SU-DHL-6 (cell line): Measurements from ENCODE around the gene GPR87.

Experiments used
- H2AFZ ChIP-seq: fragments of 200-600 bp; sonication (generic); 2 replicates; pipeline ENCODE4 v1.6.1; 2014; ENCODE audit warnings: low read depth, mild to moderate bottlenecking, moderate library complexity, mixed read lengths, antibody characterized with exemption, low read length; ENCODE audit not compliant: severe bottlenecking
- H3F3A ChIP-seq: fragments of 200-600 bp; shearing (Covaris generic); 2 replicates; pipeline ENCODE4 v1.6.0; 2016; ENCODE audit warnings: antibody characterized with exemption, mild to moderate bottlenecking; ENCODE audit not compliant: insufficient read depth
- H3K27ac ChIP-seq: fragments of 200-600 bp; sonication (generic); 2 replicates; pipeline ENCODE4 v1.5.1; 2016; ENCODE audit warnings: low read depth, mild to moderate bottlenecking, low read length, moderate library complexity, mixed read lengths
- H3K27me3 ChIP-seq: fragments of 200-600 bp; sonication (generic), shearing (Covaris generic); 2 replicates; pipeline ENCODE4 v1.6.0; 2014; ENCODE audit warnings: mild to moderate bottlenecking, low read length
- H3K36me3 ChIP-seq: fragments of 200-600 bp; sonication (generic); 2 replicates; pipeline ENCODE4 v1.6.1; 2014; ENCODE audit warnings: mild to moderate bottlenecking, low read length, mixed read lengths
- H3K4me2 ChIP-seq: fragments of 300-600, 200-600 bp; shearing (Covaris generic), sonication (generic); 2 replicates; pipeline ENCODE4 v1.6.0; 2014; ENCODE audit warnings: low read length, low read depth, mild to moderate bottlenecking; ENCODE audit not compliant: poor library complexity, severe bottlenecking
- H3K4me3 ChIP-seq: fragments of 200-600 bp; sonication (generic); 2 replicates; pipeline ENCODE4 v1.5.1; 2014; ENCODE audit warnings: antibody characterized with exemption, low read length, mild to moderate bottlenecking, mixed read lengths; ENCODE audit not compliant: insufficient read depth, poor library complexity, severe bottlenecking
- H3K79me2 ChIP-seq: fragments of 200-600 bp; sonication (generic); 2 replicates; pipeline ENCODE4 v1.6.1; 2014; ENCODE audit warnings: mild to moderate bottlenecking, low read length, moderate library complexity; ENCODE audit not compliant: insufficient read depth
- H3K9ac ChIP-seq: fragments of 200-600 bp; sonication (generic); 2 replicates; pipeline ENCODE4 v1.7.0; 2014; ENCODE audit warnings: mild to moderate bottlenecking, low read length
- H3K9me2 ChIP-seq: fragments of 200-600 bp; sonication (generic); replicated peaks from 2 replicates; pipeline ENCODE4 v1.6.1; 2014; ENCODE audit warnings: low read length; ENCODE audit not compliant: insufficient read depth
- H3K9me3 ChIP-seq: fragments of 200-600 bp; sonication (generic); 2 replicates; pipeline ENCODE4 v1.6.1; 2014; ENCODE audit warnings: low read length, mixed read lengths; ENCODE audit not compliant: insufficient read depth
- H4K20me1 ChIP-seq: fragments of 200-600 bp; sonication (generic); 2 replicates; pipeline ENCODE4 v1.6.1; 2014; ENCODE audit warnings: low read depth, mild to moderate bottlenecking, antibody characterized with exemption, low read length, moderate library complexity, mixed read lengths
- EZH2phosphoT487 ChIP-seq: fragments of 200-600 bp; sonication (generic), shearing (Covaris generic); conservative IDR thresholded peaks from 2 replicates; pipeline ENCODE4 v1.6.1; 2018; ENCODE audit warnings: mild to moderate bottlenecking, antibody characterized with exemption, low read length, moderate library complexity, mixed read lengths
- TF ChIP-seq, protein P1 (sequence below): fragments of 200-600 bp; sonication (generic); IDR thresholded peaks from one replicate; pipeline ENCODE4 v1.5.1; 2017; ENCODE audit warnings: antibody characterized with exemption, mild to moderate bottlenecking, low read length, moderate library complexity; ENCODE audit not compliant: insufficient read depth, poor library complexity, severe bottlenecking

GPR87 gene

DNA sequence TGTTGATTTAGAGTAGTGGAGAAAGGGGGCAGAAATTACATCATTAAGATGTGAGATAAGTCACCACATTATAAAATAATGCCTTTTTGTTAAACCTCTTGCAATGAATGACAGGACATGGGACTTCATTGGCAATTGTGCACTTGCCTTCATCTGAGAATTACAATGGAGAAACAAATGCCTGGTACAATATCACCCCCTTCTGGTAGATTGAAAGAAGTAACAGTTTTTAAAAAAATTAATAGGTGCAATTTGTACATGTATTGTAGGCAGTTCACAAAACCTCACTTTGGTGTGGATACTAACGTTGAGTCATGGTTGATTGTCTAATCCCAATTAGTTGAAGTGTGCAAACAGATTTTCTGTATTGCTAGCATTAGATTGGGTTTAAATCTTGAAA lies 33.7 kb downstream of the GPR87 start:
- Histone ChIP-seq H4K20me1 (no peaks in the 10 kb centered on the region), H3K9ac (no peak overlapping the region), H3K36me3 (no peaks in the 10 kb centered on the region), H3K79me2 (no peaks in the 10 kb centered on the region), H3F3A (0 out of 2 replicates have a peak, but pooled peaks cover 3% of the 10 kb centered on the region), H3K4me3 (no peak overlapping the region), H3K27me3 (no peaks in the 10 kb centered on the region), H3K4me2 (no peak overlapping the region), H3K9me2 (no peaks in the 10 kb centered on the region), H3K9me3 (no peaks in the 10 kb centered on the region), H3K27ac (no peak overlapping the region), H2AFZ (no peak overlapping the region)
- TF ChIP-seq EZH2phosphoT487: no peak
- TF ChIP-seq, protein P1, sequence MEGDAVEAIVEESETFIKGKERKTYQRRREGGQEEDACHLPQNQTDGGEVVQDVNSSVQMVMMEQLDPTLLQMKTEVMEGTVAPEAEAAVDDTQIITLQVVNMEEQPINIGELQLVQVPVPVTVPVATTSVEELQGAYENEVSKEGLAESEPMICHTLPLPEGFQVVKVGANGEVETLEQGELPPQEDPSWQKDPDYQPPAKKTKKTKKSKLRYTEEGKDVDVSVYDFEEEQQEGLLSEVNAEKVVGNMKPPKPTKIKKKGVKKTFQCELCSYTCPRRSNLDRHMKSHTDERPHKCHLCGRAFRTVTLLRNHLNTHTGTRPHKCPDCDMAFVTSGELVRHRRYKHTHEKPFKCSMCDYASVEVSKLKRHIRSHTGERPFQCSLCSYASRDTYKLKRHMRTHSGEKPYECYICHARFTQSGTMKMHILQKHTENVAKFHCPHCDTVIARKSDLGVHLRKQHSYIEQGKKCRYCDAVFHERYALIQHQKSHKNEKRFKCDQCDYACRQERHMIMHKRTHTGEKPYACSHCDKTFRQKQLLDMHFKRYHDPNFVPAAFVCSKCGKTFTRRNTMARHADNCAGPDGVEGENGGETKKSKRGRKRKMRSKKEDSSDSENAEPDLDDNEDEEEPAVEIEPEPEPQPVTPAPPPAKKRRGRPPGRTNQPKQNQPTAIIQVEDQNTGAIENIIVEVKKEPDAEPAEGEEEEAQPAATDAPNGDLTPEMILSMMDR: peak; percentile 50

DNA sequence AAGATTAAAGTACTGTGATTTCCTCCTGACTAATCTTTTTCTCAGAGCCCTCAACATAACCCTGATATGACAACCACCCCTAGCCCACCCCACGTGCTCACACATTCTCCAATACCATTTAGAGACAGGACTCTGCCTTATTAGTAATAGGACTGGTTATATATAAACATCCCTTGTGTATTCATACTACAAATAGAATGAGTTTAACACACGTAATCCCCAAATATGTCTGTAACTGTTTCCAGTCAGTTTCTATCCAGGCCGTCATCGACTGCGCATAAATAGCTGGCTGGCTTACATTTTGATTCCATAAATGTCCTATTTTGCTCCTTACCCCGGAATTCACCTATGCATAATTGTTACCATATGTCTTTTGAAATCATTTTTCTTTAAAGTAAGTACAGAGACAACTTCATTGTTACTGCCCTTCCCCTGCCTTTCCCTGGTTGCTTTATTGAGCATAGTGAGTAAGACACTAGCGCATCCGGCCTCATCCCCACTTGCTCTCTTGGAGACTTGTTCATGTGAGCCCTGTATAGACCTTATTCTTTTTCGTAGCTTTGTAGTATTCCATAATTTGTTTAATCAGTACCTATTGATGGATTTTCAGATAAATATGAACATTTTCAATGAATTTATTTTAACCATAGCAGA lies 34.8 kb downstream of the GPR87 start:
- Histone ChIP-seq H3K27me3 (no peaks in the 10 kb centered on the region), H3K9ac (no peak overlapping the region), H3K4me2 (no peak overlapping the region), H3K27ac (no peak overlapping the region), H4K20me1 (no peaks in the 10 kb centered on the region), H2AFZ (no peak overlapping the region), H3K4me3 (no peak overlapping the region), H3K36me3 (no peaks in the 10 kb centered on the region), H3K9me3 (no peaks in the 10 kb centered on the region), H3F3A (0 out of 2 replicates have a peak, but pooled peaks cover 3% of the 10 kb centered on the region), H3K9me2 (no peaks in the 10 kb centered on the region), H3K79me2 (no peaks in the 10 kb centered on the region)
- no peak for TF ChIP-seq EZH2phosphoT487
- TF ChIP-seq, protein P1: no peak

DNA sequence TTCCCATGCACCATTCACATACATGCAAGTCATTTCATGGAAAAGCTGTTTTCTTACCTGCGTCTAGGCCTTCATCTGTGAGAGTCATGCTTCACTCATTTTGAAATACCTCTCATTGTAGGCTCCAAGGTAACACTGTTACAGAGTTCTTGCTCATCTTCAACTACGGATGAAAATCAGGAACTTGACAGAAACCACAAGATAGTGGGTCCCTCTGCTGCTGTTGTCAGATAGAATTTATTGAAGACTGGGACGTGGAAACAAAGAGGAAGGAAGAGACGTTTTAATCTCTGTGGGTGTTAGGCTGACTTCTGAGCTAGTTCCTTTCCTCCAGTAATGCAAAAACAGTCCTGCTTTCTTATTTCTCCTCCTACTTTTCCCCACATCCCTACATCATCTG lies 38.4 kb downstream of the GPR87 start, which contains the start of gene P2RY14:
Gene P2RY14, minus strand, starts transcription at position 313 of the 400 bp plus-strand sequence. CDS start 64,226 bp downstream, outside the sequence.
- no peak within 1 kb of the TSS for H3K4me3 ChIP-seq
- TF ChIP-seq, protein P1: no peak
- no peak for TF ChIP-seq EZH2phosphoT487
- no peaks in the 10 kb centered on the region for H3K79me2 ChIP-seq
- H4K20me1 ChIP-seq: no peaks in the 10 kb centered on the region
- no peak within 1 kb of the TSS for H2AFZ ChIP-seq
- H3K9me3 ChIP-seq: no peaks in the 10 kb centered on the region
- no peaks in the 10 kb centered on the region for H3K36me3 ChIP-seq
- no peak within 1 kb of the TSS for H3K27ac ChIP-seq
- no peak within 1 kb of the TSS for H3K9ac ChIP-seq
- 0 out of 2 replicates have a peak, but pooled peaks cover 3% of the 10 kb centered on the region for H3F3A ChIP-seq
- H3K27me3 ChIP-seq: no peaks in the 10 kb centered on the region
- no peak within 1 kb of the TSS for H3K4me2 ChIP-seq
- no peaks in the 10 kb centered on the region for H3K9me2 ChIP-seq
